C4-2B (cell line): Measurements from ENCODE around the gene ZNF555.

ENCODE experiments used
- H3K27ac ChIP-seq: fragments of 450-650 bp; 2 replicates; pipeline ENCODE4 v1.5.1; 2017
- CTCF ChIP-seq: fragments of 450-650 bp; conservative IDR thresholded peaks from 2 replicates; pipeline ENCODE4 v1.5.1; 2017; ENCODE audit warnings: mild to moderate bottlenecking
- ZFX ChIP-seq: fragments of 450-650 bp; IDR thresholded peaks from 2 replicates; pipeline ENCODE4 v1.6.1; 2017

The ZNF555 gene

DNA sequence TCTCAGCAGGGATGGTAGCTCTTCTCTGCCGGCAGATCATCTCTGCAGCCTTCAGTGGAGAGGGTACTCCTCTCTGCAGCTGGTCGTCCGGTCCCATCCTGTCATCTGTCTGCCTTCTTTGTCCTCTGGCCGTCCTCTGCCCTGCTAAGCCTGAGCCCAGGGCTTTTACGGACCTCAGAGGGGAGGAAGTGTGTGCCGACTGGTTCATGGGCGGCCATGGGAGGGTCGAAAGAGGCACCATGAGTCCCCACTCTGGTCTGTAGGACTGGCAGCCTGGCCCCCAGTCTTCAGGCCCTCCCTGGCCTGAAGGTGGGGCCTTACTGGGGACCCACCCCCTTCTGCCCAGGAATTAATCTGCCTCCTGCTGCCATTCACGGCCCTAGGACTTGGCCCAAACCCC is 17.6 kb upstream of the ZNF555 start:
- no peak overlapping the region for H3K27ac ChIP-seq
- TF ChIP-seq CTCF (no peak), ZFX (no peak)

DNA sequence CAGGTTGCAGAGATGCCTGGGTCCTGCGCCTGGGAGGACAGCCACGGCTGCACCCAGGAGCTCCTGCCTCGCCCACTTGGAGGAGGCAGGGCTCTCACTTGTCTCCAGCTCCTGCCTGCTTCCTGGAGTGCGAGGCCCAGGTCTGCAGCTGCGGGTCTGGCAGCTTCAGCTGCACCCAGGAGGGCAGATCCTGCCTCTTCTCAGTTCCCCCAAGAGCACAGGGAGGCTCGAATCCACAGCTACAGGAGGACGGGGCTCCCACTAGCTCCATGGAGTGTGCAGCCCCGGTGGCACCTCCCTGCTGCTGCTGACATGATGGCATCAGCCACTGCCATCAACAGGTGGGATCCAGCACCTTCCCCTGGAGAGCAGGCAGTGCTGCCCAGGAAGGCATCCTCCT is 17.1 kb upstream of the ZNF555 start:
- TF ChIP-seq ZFX (no peak), CTCF (no peak)
- H3K27ac ChIP-seq = no peak overlapping the region

- TF ChIP-seq CTCF = no peak
- TF ChIP-seq ZFX = no peak
- no peak overlapping the region for H3K27ac ChIP-seq
Measured at GRCh38 chr19:2827022-2827421, 14.3 kb upstream of the ZNF555 start.

GRCh38 chr19:2827840-2828489 is 13.3 kb upstream of the ZNF555 start:
- no peak overlapping the region for H3K27ac ChIP-seq
- TF ChIP-seq ZFX (no peak), CTCF (no peak)

- H3K27ac ChIP-seq = no peak overlapping the region
- TF ChIP-seq CTCF (no peak), ZFX (no peak)
Measured at GRCh38 chr19:2834294-2834871, 6.9 kb upstream of the ZNF555 start.

GRCh38 chr19:2837430-2837829 is 3.8 kb upstream of the ZNF555 start:
- TF ChIP-seq ZFX = no peak
- TF ChIP-seq CTCF = no peak

GRCh38 chr19:2841855-2842574 is 740 bp downstream of the ZNF555 start:
- no peak overlapping the region for H3K27ac ChIP-seq
- TF ChIP-seq CTCF (no peak), ZFX (no peak)

More at GRCh38 chr19:2837430-2837829, 3.8 kb upstream of the ZNF555 start:
- H3K27ac ChIP-seq = no peak overlapping the region
